GM19025 (cell line): Measurements from ENCODE around the gene SAMMSON.

Source experiments
- ATAC-seq: cut with Tn5 transposase; IDR thresholded peaks from one replicate; pipeline ENCODE4 v1.9.1; 2021; ENCODE audit warnings: mild to moderate bottlenecking, low read depth, moderate library complexity; ENCODE audit not compliant: unreplicated experiment

The SAMMSON gene

DNA sequence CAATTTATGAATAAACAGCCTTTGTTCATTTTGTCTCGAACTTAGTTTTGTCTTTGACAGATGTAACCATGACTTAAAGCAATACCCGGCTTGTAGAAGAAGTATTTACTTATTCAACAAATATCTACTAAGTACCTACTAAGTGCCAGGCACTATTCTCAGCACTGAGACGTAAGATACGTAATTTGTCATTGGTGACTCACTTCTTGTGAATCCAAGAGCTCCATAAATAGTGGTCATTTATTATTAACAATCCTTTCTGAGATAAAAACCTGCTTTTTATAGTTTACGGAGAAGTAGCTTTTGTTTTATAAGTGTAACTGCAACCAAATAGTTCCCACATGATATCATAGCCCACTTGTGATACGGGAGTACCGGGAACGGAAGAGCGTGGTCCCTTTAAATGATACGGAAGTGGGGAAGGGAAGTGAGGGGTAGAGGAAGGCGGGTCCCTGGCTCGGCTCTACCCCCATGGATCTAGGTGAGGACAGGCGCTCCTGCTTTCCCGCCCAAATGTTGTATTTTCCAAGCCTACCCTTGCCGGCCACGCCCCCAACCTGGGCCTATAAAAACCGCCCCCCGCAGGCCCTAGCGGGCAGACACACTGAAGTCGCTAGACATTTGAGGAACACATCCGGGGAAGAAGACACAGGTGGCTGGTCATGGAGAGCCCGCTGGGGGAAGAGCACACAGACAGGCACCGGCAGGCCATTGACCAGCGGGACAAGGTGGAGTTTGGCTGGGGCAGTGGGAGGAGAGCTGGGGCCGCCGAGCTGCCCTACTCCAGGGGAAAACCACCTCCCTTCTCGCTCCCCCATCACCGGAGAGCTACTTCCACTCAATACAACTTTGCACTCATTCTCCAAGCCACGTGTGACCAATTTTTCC is at the start of gene SAMMSON:
Gene SAMMSON, plus strand, starts transcription at position 594 of the 888 bp plus-strand sequence.
- ATAC-seq, result no peak

- ATAC-seq, result no peak
These were observed 47.9 kb upstream of the SAMMSON start for GRCh38 chr3:69951616-69952015.

- ATAC-seq, result no peak
These were observed 40.0 kb upstream of the SAMMSON start for GRCh38 chr3:69959581-69959980.

DNA sequence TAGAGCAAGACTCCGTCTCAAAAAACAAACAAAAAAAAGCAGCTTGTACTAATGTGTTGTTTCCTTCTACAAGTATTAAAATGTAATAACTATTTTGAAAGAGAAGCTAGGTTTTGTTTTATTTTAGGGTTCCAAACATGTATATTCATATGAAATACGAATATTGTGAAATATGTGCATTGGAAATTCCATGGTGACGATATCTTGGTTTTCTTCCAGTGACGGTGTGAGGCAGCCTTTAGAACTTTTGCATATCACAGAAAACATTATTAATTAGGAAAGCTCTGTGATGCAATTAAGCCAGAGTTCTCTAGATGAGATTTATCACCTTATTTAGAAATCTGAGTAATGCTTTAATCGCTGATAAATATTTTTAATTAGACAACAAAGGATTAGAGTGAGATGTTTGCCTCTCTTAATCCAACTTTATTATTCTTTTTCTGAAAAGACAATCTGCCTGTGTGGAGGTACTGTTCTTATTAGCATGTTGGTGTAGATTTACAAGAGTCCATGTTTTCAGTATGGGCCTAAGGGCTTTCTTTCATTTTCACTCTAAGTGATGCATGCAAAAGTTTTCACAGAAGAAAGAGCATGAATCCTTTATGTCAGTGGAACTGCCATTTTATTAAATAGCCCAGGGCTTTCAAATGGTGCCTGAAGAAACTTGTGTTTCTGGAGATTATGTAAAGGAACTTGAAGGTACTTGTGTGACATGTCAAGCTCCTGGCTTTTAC is 37.7 kb upstream of the SAMMSON start:
- no peak for ATAC-seq

- no peak for ATAC-seq
These were observed 35.9 kb upstream of the SAMMSON start for GRCh38 chr3:69963643-69964042.

GRCh38 chr3:69967156-69967555 is 32.4 kb upstream of the SAMMSON start:
- ATAC-seq, result no peak

- ATAC-seq, result no peak
These were observed 28.7 kb upstream of the SAMMSON start for GRCh38 chr3:69970827-69971226.

GRCh38 chr3:69972672-69973071 is 26.9 kb upstream of the SAMMSON start:
- ATAC-seq, result no peak

- ATAC-seq, result no peak
These were observed 23.5 kb upstream of the SAMMSON start for GRCh38 chr3:69976021-69976420.

DNA sequence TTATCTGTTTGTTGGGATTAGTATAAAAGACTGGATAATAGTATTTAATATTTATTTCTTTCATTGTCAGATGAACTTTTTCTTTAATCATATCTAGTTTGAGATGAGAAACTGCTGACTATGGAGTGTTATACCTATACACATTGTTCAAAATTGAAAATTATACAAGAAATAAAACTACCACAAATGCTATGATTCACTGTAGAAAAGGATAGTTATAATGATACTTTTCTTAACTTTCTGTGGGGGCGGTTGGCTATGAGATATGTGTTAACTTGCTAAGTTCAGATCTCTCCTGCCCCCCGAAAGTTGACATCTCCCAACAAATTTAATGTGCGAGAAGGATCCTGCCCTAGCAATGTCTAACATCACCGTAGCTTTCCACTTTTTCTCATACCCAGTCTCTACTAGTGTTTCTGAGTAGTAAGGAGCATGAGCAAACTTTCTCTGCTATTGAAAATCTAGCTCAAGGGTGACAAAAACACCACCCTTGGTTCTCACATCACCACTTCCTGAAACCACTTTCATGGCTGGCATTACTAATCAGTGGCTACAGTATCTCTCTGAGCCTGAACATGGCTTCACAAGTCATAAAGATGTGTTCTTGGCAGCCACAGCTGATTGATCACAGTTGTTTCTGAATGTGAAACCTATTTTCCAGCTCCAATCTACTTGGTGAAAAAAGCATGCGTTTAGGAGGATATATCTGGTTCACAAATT is 15.8 kb upstream of the SAMMSON start:
- no peak for ATAC-seq

- ATAC-seq, result no peak
These were observed 14.3 kb upstream of the SAMMSON start for GRCh38 chr3:69985266-69985665.

GRCh38 chr3:69986419-69986818 is 13.1 kb upstream of the SAMMSON start:
- ATAC-seq, result no peak

- no peak for ATAC-seq
These were observed 11.7 kb upstream of the SAMMSON start for GRCh38 chr3:69987833-69988232.

- ATAC-seq, result no peak
These were observed 5.8 kb upstream of the SAMMSON start for GRCh38 chr3:69993757-69994156.

DNA sequence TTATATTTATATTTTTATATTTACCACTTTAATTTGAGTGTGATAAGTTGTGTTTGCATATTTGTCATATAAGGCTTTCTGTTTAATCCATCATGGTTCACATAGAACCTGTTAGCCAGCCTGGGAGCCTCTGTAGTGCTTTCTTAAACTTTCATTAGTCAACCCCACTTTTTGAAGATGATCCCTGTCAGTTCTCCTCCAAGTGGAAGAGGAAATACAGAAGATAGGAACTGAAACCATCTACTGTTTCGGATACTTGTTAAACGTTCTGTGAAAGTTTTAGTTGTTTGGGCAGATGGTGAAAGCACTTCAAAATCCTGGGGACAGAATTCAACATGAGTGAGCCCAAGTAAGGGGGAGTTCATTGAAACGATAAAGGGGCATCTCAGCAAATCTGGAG is 4.6 kb upstream of the SAMMSON start:
- ATAC-seq, result no peak

DNA sequence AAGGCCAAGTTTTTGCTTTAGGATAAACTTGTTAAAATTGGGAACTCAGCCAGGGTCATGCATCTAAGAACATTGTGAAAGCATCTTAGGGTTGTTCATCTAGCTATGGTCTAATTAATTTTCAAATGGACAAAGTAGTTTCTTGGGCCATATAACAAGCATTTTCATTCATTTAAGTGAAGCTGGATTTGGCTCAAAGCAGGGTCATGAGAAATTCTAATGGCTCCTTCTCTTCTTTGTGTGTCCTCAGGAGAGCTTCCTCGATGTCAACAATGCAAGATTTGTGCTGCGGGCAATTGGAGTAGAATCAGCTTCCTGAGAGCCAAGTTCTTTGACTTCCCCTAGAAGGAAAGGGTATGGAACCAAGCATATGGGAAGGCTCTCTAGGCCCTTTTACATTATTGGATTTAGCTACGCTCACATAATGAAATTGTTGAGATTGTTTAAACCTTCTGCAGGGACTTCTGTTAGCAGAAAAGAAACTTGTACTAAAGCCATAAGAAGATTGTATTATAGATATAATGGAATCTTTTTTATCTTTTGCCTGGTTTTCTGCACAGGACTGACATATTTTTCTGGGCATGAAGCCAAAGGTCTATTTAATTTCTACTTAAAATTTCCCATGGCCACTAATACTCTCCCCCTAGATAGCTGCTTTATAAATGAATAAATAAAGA is 1.8 kb upstream of the SAMMSON start:
- ATAC-seq, result no peak

- no peak for ATAC-seq
These were observed 784 bp upstream of the SAMMSON start for GRCh38 chr3:69998759-69999139.

GRCh38 chr3:70000028-70000410 is 486 bp downstream of the SAMMSON start:
- ATAC-seq, result no peak

GRCh38 chr3:70000563-70001081 is 1.1 kb downstream of the SAMMSON start:
- ATAC-seq, result no peak

GRCh38 chr3:70003119-70003518 is 3.6 kb downstream of the SAMMSON start:
- no peak for ATAC-seq
